ENCODE measurements around the gene USP36. TPM values are rescaled to one million over a fixed set of nuclear protein-coding genes. Genes with fewer than 3 reads are reported as not detected.

The USP36 gene
- total RNA-seq, 2 experiments from 2014 or later = 47.2 to 144 TPM

DNA sequence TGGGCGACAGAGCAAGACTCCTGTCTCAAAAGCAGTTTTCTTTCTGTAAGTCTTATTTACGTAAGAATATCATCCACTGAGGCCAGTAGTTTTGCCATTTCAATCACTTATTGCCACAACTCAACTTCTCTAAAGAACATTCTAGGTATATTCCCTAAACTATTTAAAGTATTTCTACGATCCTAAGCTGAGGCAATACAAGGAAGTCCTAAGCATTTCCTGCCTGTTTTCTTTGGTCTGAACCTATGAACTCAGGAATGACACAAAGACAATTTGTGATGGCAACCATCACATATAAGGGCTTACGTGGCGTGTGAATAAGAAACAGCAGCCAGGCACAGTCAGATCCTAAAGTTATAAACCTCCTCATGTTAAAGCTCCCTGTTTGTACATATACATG lies 14.2 kb downstream of the USP36 start:
- peaks cover 96% of the 10 kb centered on the region for H3K36me3 ChIP-seq (ENCODE audit: insufficient read depth, low read length)
- peaks cover 10% of the 10 kb centered on the region; the same call in 1 of the 2 replicates for H4K20me1 ChIP-seq (ENCODE audit: insufficient read depth, low read length)
- TF ChIP-seq, protein P1, sequence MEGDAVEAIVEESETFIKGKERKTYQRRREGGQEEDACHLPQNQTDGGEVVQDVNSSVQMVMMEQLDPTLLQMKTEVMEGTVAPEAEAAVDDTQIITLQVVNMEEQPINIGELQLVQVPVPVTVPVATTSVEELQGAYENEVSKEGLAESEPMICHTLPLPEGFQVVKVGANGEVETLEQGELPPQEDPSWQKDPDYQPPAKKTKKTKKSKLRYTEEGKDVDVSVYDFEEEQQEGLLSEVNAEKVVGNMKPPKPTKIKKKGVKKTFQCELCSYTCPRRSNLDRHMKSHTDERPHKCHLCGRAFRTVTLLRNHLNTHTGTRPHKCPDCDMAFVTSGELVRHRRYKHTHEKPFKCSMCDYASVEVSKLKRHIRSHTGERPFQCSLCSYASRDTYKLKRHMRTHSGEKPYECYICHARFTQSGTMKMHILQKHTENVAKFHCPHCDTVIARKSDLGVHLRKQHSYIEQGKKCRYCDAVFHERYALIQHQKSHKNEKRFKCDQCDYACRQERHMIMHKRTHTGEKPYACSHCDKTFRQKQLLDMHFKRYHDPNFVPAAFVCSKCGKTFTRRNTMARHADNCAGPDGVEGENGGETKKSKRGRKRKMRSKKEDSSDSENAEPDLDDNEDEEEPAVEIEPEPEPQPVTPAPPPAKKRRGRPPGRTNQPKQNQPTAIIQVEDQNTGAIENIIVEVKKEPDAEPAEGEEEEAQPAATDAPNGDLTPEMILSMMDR (conservative IDR thresholded peaks at IDR 0.05; ENCODE audit: low read length) = no peak
- TF ChIP-seq EZH2phosphoT487 (IDR thresholded peaks at IDR 0.05; ENCODE audit: borderline replicate concordance, low read depth, low read length) = no peak
- H3K79me2 ChIP-seq (ENCODE audit: insufficient read depth, low read depth, low read length) = peaks cover 8% of the 10 kb centered on the region; the same call in 1 of the 2 replicates
- no peaks in the 10 kb centered on the region for H3K9me2 ChIP-seq (ENCODE audit: insufficient read depth, low read length)
- intact Hi-C loops (cut with micrococcal nuclease; ENCODE audit: unreplicated experiment) = no loop called here
- H3K4me2 ChIP-seq (ENCODE audit: low read length) = no peak overlapping the region
- no peak for DNase-seq (ENCODE audit: low spot score)
- no peaks in the 10 kb centered on the region for H3K4me1 ChIP-seq (ENCODE audit: insufficient read depth, low read length, poor library complexity, severe bottlenecking)
- no peak overlapping the region for H2AFZ ChIP-seq (ENCODE audit: low read length)
- H3K9me3 ChIP-seq (ENCODE audit: low read length) = no peaks in the 10 kb centered on the region
- H3K27ac ChIP-seq (ENCODE audit: low read depth, low read length, poor library complexity, severe bottlenecking) = no peak overlapping the region
- no TSS peak for BruUV-seq (replicated peaks)
- POLR2A ChIA-PET = interaction anchor here (0.5 kb wide), 1 partner anchor 47 kb away, joined by 7 read pairs; no protein-coding TSS in a partner anchor
- CTCF ChIA-PET (ENCODE audit: unreplicated experiment) = no interaction called here
- H3K4me3 ChIP-seq (ENCODE audit: low read depth, low read length, poor library complexity, severe bottlenecking) = no peak overlapping the region

DNA sequence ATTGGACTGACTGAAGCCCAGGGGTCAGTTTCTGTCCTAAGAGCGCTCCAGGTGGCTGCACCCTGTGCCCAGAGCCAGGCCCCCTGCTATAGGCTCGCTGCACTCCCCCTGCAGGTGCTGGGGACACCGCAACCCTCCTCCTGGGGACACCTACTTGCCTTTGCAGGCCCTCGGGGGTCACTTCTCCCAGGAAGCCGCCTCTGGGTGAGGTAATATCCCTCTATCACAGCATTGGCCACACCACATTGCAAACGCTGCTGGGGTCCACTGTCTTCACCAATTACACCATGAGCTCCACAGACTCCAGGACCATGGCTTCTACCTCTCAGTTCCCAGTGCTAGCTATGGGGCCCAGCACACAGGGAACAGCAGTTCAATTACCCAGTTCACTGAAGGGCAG lies 14.9 kb downstream of the USP36 start:
- POLR2A ChIA-PET = no interaction called here

DNA sequence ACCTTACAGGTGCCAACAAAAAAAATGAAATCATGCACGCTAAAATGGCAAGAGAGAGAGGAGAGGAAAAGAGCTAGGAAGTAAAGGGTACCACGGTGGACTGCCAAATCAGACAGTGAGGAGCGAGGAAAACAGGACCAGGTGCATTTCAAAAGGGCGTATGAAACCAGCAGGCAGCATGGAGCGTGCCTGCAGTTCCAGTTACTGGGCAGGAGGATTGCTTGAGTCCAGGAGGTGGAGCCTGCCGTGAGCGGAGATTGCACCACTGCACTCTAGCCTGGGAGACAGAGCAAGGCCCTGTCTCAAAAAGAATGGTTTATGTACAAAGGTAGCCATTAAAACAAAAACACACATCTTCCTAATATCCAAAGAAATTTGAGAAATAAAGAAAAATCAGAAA lies 16.4 kb downstream of the USP36 start:
- no TSS peak for BruUV-seq (replicated peaks)
- intact Hi-C loops (cut with micrococcal nuclease; ENCODE audit: unreplicated experiment) = no loop called here
- H3K36me3 ChIP-seq (ENCODE audit: insufficient read depth, low read length) = peaks cover 95% of the 10 kb centered on the region
- no peak overlapping the region for H3K27ac ChIP-seq (ENCODE audit: low read depth, low read length, poor library complexity, severe bottlenecking)
- CTCF ChIA-PET (ENCODE audit: unreplicated experiment) = no interaction called here
- 0 out of 2 replicates have a peak, but pooled peaks cover 1% of the 10 kb centered on the region for H3K79me2 ChIP-seq (ENCODE audit: insufficient read depth, low read depth, low read length)
- H3K4me1 ChIP-seq (ENCODE audit: insufficient read depth, low read length, poor library complexity, severe bottlenecking) = no peaks in the 10 kb centered on the region
- TF ChIP-seq EZH2phosphoT487 (IDR thresholded peaks at IDR 0.05; ENCODE audit: borderline replicate concordance, low read depth, low read length) = no peak
- TF ChIP-seq, protein P1 (conservative IDR thresholded peaks at IDR 0.05; ENCODE audit: low read length) = no peak
- no peaks in the 10 kb centered on the region for H3K9me2 ChIP-seq (ENCODE audit: insufficient read depth, low read length)
- no peak overlapping the region for H2AFZ ChIP-seq (ENCODE audit: low read length)
- POLR2A ChIA-PET = no interaction called here
- DNase-seq (ENCODE audit: low spot score) = no peak
- H3K4me2 ChIP-seq (ENCODE audit: low read length) = no peak overlapping the region
- no peak overlapping the region for H3K4me3 ChIP-seq (ENCODE audit: low read depth, low read length, poor library complexity, severe bottlenecking)
- no peaks in the 10 kb centered on the region for H3K9me3 ChIP-seq (ENCODE audit: low read length)
- H4K20me1 ChIP-seq (ENCODE audit: insufficient read depth, low read length) = 0 out of 2 replicates have a peak, but pooled peaks cover 3% of the 10 kb centered on the region

More for the DNA sequence above, 14.9 kb downstream of the USP36 start:
- Histone ChIP-seq H2AFZ (ENCODE audit: low read length) (no peak overlapping the region), H3K9me3 (ENCODE audit: low read length) (no peaks in the 10 kb centered on the region), H4K20me1 (ENCODE audit: insufficient read depth, low read length) (peaks cover 10% of the 10 kb centered on the region; the same call in 1 of the 2 replicates), H3K79me2 (ENCODE audit: insufficient read depth, low read depth, low read length) (peaks cover 7% of the 10 kb centered on the region; the same call in 1 of the 2 replicates), H3K36me3 (ENCODE audit: insufficient read depth, low read length) (peaks cover 95% of the 10 kb centered on the region), H3K27ac (ENCODE audit: low read depth, low read length, poor library complexity, severe bottlenecking) (no peak overlapping the region), H3K9me2 (ENCODE audit: insufficient read depth, low read length) (no peaks in the 10 kb centered on the region), H3K4me3 (ENCODE audit: low read depth, low read length, poor library complexity, severe bottlenecking) (no peak overlapping the region), H3K4me2 (ENCODE audit: low read length) (no peak overlapping the region), H3K4me1 (ENCODE audit: insufficient read depth, low read length, poor library complexity, severe bottlenecking) (no peaks in the 10 kb centered on the region)
- CTCF ChIA-PET (ENCODE audit: unreplicated experiment) = no interaction called here
- intact Hi-C loops (cut with micrococcal nuclease; ENCODE audit: unreplicated experiment) = no loop called here
- BruUV-seq (replicated peaks) = no TSS peak
- DNase-seq (ENCODE audit: low spot score) = no peak
- TF ChIP-seq EZH2phosphoT487 (IDR thresholded peaks at IDR 0.05; ENCODE audit: borderline replicate concordance, low read depth, low read length) = no peak
- TF ChIP-seq, protein P1 (conservative IDR thresholded peaks at IDR 0.05; ENCODE audit: low read length) = no peak

All from OCI-LY7 (cell line).